K562 (cell line): Measurements from ENCODE around the gene PLSCR3. TPM values are rescaled to one million over a fixed set of nuclear protein-coding genes. Genes with fewer than 3 reads are reported as not detected.

Experiments used
- ATF6 ChIP-seq: sonication (generic); formaldehyde crosslinking; IDR thresholded peaks from 2 replicates; pipeline ENCODE4 v1.4.0; 2020; ENCODE audit warnings: mild to moderate bottlenecking, missing genetic modification reagents
- CTBP1 ChIP-seq: fragments of 450-650 bp; IDR thresholded peaks from 2 replicates; pipeline ENCODE4 v1.6.1; 2016; ENCODE audit warnings: borderline replicate concordance
- EGR1 ChIP-seq: fragments of 450-650 bp; conservative IDR thresholded peaks from 2 replicates; pipeline ENCODE4 v1.6.1; 2017; ENCODE audit warnings: mild to moderate bottlenecking
- ILF3 ChIP-seq: fragments of 450-650 bp; IDR thresholded peaks from 2 replicates; pipeline ENCODE4 v1.6.1; 2018; ENCODE audit warnings: antibody characterized with exemption, mild to moderate bottlenecking, moderate library complexity, borderline replicate concordance
- JUNB ChIP-seq: fragments of 450-650 bp; formaldehyde crosslinking; conservative IDR thresholded peaks from 2 replicates; pipeline ENCODE4 v1.4.0; 2020; ENCODE audit warnings: mild to moderate bottlenecking
- MCM2 ChIP-seq: fragments of 450-650 bp; IDR thresholded peaks from 2 replicates; pipeline ENCODE4 v1.6.1; 2017; ENCODE audit warnings: low read depth, mild to moderate bottlenecking
- PHB2 ChIP-seq: fragments of 450-650 bp; IDR thresholded peaks from 2 replicates; pipeline ENCODE4 v1.6.1; 2017; ENCODE audit warnings: low read depth
- PHTF2 ChIP-seq: fragments of 250-450 bp; sonication (Bioruptor Pico); IDR thresholded peaks from 2 replicates; pipeline ENCODE4 v1.5.0; 2021; ENCODE audit warnings: mild to moderate bottlenecking
- PTRF ChIP-seq: fragments of 450-650 bp; IDR thresholded peaks from 2 replicates; pipeline ENCODE4 v1.6.1; 2016; ENCODE audit warnings: mild to moderate bottlenecking, missing genetic modification characterization, missing compliant biosample characterization
- RBM34 ChIP-seq: fragments of 200-400 bp; formaldehyde crosslinking; IDR thresholded peaks from 2 replicates; pipeline ENCODE4 v1.6.1; 2018; ENCODE audit warnings: low read length, borderline replicate concordance; ENCODE audit not compliant: insufficient read depth
- SMAD4 ChIP-seq: fragments of 250-450 bp; sonication (Bioruptor Pico); conservative IDR thresholded peaks from 2 replicates; pipeline ENCODE4 v1.8.0; 2021; ENCODE audit warnings: inconsistent platforms, mild to moderate bottlenecking, moderate library complexity
- TAF15 ChIP-seq: fragments of 200-400 bp; formaldehyde crosslinking; IDR thresholded peaks from 2 replicates; pipeline ENCODE4 v1.6.1; 2017; ENCODE audit warnings: mild to moderate bottlenecking, low read depth, low read length, moderate library complexity
- TAL1 ChIP-seq: fragments of 450-650 bp; IDR thresholded peaks from 2 replicates; pipeline ENCODE4 v1.6.1; 2016; ENCODE audit warnings: mild to moderate bottlenecking
- TEAD4 ChIP-seq, 2 experiments: sonication (generic) in 1 of 2; formaldehyde crosslinking in 1 of 2; IDR thresholded peaks; 2 replicates each; pipeline versions ENCODE4 v1.6.1 to v1.8.0; 2012 to 2022; ENCODE audit warnings: borderline replicate concordance in 1 of 2, inconsistent platforms in 1 of 2, low read length in 1 of 2, mild to moderate bottlenecking in 1 of 2, missing genetic modification reagents in 1 of 2
- ZBTB8A ChIP-seq: fragments of 450-650 bp; IDR thresholded peaks from 2 replicates; pipeline ENCODE4 v1.6.1; 2018; ENCODE audit warnings: mild to moderate bottlenecking, moderate library complexity; ENCODE audit not compliant: partially characterized antibody
- polyA plus RNA-seq, 8 experiments: library from polyadenylated mRNA; depleted of rRNA in 4 of 8; stranded (reverse) in 5 of 8; unstranded in 3 of 8; fragments of >200 nt; fragmentation: Nextera tagmentation in 2 of 8; fragmentation: Illumina TruSeq in 1 of 8; extraction: Ambion mirVana in 2 of 8; extraction: Trizol in 1 of 8; gene quantifications; 2 replicates each; pipeline versions ENCODE4 v1.2.1 to v1.2.3, GENCODE V29; 2011 to 2014; ENCODE audit warnings: inconsistent platforms in 1 of 8, missing spikeins in 1 of 8
- total RNA-seq, 7 experiments: library from RNA; depleted of rRNA in 6 of 7; stranded (reverse); fragments of >200 nt in 6 of 7; fragmentation: Illumina TruSeq in 2 of 7; extraction: Trizol in 2 of 7; gene quantifications; 2 replicates each; pipeline versions ENCODE4 v1.2.1 to v1.2.3, GENCODE V29; 2011 to 2021; ENCODE audit warnings: low replicate concordance in 1 of 7
- TF ChIP-seq, protein P1 (sequence below): sonication (generic); formaldehyde crosslinking; IDR thresholded peaks from 2 replicates; pipeline ENCODE4 v1.8.0; 2022; ENCODE audit warnings: mild to moderate bottlenecking, missing genetic modification reagents
- TF ChIP-seq, protein P2 (sequence below): fragments of 450-650 bp; IDR thresholded peaks from 2 replicates; pipeline ENCODE4 v1.6.1; 2016

Gene PLSCR3
- total and polyA plus RNA-seq, 9 of the 15 experiments (the other 6 are each of a cell fraction or from before 2014, with no cell fraction given), result 3.2 to 16.8 (median 4.5) TPM

- TF ChIP-seq, protein P1, sequence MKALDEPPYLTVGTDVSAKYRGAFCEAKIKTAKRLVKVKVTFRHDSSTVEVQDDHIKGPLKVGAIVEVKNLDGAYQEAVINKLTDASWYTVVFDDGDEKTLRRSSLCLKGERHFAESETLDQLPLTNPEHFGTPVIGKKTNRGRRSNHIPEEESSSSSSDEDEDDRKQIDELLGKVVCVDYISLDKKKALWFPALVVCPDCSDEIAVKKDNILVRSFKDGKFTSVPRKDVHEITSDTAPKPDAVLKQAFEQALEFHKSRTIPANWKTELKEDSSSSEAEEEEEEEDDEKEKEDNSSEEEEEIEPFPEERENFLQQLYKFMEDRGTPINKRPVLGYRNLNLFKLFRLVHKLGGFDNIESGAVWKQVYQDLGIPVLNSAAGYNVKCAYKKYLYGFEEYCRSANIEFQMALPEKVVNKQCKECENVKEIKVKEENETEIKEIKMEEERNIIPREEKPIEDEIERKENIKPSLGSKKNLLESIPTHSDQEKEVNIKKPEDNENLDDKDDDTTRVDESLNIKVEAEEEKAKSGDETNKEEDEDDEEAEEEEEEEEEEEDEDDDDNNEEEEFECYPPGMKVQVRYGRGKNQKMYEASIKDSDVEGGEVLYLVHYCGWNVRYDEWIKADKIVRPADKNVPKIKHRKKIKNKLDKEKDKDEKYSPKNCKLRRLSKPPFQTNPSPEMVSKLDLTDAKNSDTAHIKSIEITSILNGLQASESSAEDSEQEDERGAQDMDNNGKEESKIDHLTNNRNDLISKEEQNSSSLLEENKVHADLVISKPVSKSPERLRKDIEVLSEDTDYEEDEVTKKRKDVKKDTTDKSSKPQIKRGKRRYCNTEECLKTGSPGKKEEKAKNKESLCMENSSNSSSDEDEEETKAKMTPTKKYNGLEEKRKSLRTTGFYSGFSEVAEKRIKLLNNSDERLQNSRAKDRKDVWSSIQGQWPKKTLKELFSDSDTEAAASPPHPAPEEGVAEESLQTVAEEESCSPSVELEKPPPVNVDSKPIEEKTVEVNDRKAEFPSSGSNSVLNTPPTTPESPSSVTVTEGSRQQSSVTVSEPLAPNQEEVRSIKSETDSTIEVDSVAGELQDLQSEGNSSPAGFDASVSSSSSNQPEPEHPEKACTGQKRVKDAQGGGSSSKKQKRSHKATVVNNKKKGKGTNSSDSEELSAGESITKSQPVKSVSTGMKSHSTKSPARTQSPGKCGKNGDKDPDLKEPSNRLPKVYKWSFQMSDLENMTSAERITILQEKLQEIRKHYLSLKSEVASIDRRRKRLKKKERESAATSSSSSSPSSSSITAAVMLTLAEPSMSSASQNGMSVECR (CRISPR knock-in tag), result 0 out of 2 replicates have a peak, but pooled peaks have one; percentile 18
- TF ChIP-seq PHB2, result no peak
- TF ChIP-seq JUNB (CRISPR knock-in tag), result no peak
- no peak for TF ChIP-seq TAF15
- TF ChIP-seq PTRF (tag), result no peak
- 0 out of 2 replicates have a peak, but pooled peaks have one; percentile 28 for TF ChIP-seq SMAD4 (CRISPR knock-in tag)
- TF ChIP-seq TEAD4 (IDR thresholded peaks at IDR 0.05; ENCODE audit: low read length), result no peak
- TF ChIP-seq TEAD4 (CRISPR knock-in tag; IDR thresholded peaks at IDR 0.05; ENCODE audit: borderline replicate concordance), result no peak
- no peak for TF ChIP-seq ZBTB8A
- TF ChIP-seq ILF3, result no peak
- TF ChIP-seq CTBP1, result 0 out of 2 replicates have a peak, but pooled peaks have one; percentile 2
- TF ChIP-seq PHTF2 (CRISPR knock-in tag), result no peak
- peak; percentile 80 for TF ChIP-seq EGR1
- TF ChIP-seq RBM34, result no peak
- TF ChIP-seq, protein P2, sequence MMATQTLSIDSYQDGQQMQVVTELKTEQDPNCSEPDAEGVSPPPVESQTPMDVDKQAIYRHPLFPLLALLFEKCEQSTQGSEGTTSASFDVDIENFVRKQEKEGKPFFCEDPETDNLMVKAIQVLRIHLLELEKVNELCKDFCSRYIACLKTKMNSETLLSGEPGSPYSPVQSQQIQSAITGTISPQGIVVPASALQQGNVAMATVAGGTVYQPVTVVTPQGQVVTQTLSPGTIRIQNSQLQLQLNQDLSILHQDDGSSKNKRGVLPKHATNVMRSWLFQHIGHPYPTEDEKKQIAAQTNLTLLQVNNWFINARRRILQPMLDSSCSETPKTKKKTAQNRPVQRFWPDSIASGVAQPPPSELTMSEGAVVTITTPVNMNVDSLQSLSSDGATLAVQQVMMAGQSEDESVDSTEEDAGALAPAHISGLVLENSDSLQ, result 0 out of 2 replicates have a peak, but pooled peaks have one; percentile 11
- no peak for TF ChIP-seq TAL1
- TF ChIP-seq MCM2, result no peak
- TF ChIP-seq ATF6 (CRISPR knock-in tag), result 0 out of 2 replicates have a peak, but pooled peaks have one; percentile 58
These were observed 41.6 kb upstream of the PLSCR3 start (continued) for GRCh38 chr17:7435676-7436555.
